Stimulated activated CD8-positive, alpha-beta memory T cell treated with anti-CD3 and anti-CD28 coated beads, Interleukin-2, amount 100 ng/mL, for 48 hours (primary cell): ENCODE measurements around the gene BCR.

Experiments used
- DNase-seq, 2 donors: peaks; one replicate each; pipeline ENCODE4 v3.0.0-alpha.2; 2020; ENCODE audit warnings: low read depth in 2 of 2

Gene BCR

DNA sequence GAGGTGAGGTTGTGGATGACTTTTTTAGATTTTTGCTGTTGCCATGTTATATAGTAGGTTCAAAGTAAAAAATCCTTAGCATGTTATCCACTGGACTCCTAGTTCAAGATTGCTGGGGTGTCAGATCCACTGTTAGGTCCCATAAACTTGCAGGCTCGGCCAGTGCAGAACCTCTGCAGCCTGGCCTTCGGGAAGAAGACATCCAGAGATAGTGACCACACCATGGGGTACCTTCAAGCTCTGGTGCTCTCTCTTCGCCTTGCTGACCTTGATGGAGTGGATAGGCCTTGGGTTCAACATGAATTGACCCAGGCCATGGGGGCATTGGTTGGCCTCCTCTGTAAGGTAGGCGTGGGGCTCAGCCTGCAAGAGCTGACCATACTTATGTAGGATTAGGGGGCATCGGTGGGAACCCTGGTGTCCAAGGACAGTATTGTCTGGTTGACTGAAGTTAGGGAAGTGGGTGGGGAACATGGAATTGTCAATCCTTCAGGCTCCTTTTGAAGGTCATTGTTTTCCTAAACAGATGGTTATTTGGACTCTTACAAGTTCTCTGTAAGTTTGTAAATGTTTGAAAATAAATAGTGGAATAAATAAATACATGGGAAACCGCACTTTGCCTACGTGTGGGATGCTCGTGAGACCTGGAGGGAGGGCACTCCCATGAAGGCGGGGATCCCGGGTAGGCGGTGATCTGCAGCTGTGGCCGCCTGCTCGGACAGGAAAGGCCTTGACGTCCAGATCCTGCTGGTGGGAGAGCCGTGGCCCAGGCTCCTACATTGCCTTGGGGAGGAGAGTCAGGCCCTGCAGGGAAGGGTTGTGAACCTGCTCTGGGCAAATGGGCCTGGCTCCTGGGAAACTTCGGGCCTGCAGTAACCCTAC lies 37.1 kb downstream of the BCR start:
- no peak for DNase-seq

DNA sequence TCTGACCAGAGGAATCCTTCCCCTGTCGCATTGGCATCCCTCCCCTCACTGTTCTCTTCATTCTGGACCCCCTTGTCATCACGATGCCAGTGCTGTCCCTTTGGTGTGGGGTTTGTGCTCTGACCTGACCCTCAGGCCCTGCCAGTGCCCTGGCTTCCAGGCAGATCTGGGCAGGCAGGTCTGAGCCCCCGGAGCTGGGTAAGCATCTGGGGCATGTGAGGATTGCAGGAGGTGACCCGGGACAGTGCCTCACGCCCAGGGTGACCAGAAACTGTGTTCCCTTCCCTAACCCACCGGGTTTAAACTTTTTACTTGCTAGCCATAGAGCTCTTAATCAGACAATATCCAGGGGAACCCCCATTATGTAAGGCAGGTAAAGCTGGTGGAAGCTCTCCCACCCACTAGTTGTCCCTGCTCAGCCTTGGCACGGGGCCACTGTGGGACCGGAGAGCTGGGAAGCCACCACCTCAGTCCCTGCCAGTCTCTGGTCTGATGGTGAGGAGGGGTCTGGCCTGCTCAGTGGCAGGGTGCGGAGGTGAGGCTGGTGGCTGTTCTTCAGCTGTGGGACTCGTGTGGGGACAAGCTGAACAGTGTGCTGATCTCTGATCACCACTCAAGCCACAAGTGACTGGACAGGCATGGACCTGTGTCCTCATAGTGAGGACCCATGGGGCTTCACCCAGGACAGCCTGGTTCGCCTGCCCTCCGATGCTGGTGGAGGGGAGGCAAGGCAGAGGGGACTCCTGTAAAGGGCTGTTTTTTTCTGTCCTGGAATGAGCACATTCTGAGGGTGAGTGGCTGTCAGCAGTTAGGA lies 38.0 kb downstream of the BCR start:
- DNase-seq, result no peak

DNA sequence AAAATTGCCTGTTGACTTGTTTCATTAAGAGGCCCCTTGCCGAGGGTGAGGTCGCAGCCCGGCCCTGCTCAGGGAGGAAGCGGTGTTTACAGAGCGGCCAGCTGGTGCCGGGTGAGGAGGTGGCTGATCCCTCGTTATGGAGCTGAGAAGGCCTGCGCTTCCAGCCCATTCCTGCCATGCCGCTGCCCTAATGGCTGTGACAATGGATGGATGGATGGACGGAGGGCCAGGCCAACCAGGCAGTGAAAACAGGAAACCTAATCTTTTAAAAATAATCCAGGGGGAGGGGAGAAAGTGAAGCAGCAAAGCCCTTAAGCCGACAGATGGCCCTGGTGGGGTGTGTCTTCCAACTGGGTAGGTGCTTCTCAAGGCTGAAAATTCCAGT lies 38.5 kb downstream of the BCR start:
- DNase-seq, result no peak

DNA sequence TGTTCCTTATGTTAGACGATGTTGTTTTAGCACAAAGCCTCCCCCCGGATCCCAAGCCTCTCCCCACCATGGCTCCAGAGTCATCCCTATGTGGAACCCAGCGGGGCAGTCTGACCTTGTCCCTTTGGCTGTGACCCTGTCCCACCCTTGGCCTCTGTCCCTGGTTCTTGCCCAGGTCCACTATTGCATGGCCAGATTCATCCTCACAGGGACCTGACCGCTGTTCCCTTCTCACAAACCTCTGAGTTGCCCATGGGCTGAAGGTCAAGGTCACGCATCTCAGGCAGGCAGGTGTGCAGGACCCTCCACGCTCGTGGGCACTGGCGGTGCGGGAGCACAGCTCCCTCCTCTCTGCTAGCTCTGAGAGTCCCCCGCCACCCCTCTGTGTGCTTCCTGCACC lies 39.0 kb downstream of the BCR start:
- no peak for DNase-seq

DNA sequence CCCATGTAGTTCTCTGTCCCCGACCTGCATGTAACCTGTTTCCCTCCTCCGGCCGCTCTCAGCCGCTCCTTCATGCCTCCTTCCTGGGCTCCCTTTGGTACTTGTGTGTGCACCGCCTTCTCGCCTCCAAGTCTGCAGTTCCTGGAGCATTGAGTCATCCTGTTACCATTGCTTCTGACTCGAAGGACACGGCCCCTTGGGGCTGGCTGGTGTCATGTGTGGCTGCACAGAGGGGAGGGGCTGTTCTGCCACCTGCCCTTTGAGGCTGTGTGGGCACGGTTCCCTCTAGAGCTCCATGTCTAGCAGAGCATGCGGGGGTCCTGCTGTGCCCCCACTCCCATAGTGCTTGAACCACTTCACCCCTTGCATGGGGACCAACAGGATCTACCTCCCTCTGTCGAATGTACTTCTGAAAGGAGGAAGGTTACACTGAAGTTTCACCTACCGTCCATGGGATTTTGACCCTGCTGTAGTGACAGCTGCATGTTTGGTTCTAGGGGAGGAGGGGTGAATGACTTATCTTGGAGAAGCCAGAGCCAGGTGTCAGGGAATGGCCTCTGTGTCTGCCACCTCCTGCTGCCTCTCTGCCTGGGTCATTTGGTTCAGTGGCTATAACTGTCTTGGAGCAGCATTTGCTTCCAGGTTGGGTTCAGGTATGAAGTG lies 39.6 kb downstream of the BCR start:
- DNase-seq, result peak; percentile 53 to 55

DNA sequence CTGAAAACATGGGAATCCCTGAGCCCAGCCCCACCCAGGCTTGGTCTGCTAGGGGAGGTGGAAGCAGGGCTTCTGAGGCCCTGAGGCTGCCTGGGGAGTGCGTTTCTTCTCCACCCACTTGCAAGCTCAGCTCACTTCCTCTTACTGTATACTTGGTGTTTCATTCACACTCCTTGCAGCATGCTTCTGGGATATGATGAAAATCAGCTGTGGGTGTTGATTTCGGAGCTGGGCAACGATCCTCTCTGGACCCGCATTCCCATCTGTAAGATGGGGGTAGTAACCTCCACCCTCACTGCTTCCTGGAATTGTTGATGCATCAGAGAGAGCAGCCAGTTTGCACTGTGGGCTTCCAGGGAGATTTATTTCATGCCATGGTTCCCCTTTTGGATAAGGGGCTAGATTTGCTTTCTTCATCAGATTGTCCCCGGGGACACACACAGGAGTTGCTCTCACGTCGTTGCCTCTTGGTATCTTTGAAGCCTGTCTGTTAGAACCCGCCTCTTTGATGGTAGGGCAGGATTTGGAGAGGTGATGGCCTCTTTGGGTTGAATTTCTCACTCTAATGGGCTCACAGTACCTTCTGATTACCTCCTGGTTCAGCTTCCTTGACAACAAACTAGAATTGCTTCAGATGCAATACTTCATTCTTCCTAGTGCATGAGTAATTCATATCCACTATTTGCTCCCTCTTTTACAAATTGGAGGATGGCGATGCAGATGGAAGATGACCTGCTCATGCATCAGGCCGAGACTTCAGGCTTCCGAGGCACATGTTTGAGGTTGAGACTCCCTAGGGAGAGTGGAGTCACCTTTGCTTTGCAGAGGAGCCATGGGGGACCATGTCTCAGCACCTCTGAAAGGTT lies 40.4 kb downstream of the BCR start:
- no peak for DNase-seq

DNA sequence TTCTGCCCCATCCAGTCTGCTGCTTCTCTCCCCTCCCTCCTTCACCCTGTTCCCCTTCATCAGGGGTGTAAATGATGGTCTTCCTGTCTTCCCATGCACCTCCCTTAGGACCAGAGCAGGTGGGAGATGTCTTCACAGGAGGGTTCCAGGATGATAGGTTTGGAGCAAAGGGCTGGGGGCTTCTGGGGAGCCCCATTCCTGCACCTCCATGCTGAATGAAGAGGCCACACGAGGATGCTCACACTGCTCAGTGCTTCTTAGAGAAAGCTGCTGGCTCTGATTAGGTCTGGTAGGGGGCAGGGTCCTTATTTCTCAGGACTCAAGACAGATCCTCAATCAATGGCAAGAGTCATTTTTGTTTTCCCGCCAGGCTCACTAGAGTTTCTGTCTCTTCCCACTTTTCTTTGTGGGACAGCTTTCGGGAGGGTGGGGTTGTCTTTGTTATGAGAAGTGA lies 41.1 kb downstream of the BCR start:
- DNase-seq, result no peak

DNA sequence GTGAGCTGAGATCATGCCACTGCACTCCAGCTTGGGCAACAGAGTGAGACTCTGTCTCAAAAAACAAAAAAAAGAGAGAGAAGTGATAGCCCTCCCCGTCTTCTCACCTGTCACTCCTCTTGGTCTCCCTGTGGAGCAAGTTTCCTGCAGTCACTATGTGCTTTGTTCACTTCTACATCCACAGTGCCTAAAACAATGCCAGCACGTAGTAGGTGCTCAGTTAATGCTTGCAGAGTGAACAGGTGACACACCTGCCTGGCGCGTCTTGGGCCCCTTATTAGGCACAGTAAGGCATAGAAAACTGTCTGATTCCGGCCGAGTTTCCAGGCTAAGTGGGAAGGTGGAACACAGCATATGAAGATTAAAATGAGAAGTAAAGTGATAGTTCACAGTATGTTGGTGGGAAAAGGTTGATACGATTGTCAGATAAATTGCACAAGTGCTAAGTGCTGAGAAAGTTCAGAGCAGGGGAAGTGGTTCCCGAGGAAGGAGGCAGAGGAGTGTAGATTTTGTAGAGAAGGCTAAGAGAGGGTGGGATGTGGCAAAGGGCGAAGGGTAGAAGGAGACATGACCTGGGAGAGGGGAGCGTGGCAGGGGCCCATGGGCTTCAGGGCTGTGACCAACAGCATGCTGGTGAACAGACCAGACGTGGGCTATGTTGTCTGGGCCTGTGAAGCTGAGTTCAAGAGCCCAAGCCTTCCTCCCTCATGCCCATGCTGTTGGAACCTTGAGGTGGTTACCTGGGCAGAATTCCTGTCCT lies 41.9 kb downstream of the BCR start:
- DNase-seq, result no peak

DNA sequence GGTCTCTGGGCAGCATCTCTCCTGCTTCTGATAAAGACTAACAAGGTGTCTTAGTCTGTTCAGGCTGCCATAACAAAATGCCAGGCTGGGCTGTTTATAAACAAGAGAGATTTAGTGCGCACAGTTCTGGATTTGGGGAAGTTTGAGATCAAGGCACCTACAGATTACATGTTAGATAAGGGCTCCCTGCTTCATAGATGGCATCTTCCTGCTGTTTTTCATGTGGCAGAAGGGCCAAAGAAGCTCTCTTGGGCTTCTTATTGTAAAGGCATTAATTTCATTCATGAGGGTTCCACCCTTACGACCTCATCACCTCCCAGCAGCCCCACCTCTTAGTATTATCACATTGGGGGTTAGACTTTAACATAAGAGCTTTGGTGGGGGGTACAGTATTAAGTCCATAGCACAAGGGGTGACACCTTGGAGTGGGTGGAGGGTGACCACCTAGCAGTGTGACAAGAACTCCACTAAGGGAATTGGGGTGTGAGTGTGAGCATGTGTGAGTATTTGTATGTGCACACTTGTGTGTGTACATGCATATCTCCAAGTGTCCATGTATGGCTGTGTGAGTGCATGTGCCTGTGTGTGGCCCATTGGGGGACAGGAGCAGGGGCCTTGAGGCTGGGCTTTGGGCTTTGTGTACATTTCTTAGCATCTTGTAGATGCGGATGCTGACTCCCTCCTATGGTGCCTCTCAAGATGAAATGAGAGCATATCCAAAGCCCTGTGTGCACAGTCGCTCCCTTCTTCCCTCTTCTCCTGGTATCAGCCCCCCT lies 42.7 kb downstream of the BCR start:
- no peak for DNase-seq

DNA sequence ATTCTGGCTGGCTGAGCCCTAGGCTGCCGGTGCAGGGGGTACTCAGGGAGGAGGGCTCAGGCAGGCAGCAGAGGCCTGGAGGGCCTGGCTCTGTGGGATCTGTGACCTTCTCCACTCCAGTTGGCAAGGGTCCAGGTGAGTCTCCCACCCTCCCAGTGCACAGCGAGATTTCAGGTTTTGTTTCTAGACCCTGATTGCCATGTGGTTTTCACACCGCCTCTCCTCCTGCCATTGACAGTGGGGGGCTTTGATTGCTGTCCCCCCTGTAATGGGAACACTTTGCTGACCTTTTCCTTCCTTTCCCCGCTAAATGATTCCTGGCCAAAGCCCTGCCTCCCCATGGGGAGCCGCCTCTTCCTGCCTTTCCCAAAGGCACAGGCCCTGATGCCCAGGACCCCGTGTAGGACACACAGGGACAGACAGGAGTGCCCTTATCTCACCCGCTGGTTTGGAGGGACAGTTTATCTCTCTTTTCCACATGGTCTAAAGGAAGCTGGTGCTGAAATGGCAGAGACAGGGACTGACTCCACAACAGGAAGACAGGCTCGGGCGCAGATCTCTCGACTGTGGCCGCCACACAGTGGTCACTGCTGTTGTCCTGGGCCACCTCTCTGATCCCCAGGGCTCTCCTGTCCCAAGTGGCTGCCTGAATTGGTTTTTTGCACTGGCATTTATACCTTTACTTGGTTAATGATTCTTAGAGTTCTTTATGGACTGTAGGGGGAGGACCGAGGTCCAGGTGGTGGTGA lies 43.4 kb downstream of the BCR start:
- DNase-seq, result no peak

DNA sequence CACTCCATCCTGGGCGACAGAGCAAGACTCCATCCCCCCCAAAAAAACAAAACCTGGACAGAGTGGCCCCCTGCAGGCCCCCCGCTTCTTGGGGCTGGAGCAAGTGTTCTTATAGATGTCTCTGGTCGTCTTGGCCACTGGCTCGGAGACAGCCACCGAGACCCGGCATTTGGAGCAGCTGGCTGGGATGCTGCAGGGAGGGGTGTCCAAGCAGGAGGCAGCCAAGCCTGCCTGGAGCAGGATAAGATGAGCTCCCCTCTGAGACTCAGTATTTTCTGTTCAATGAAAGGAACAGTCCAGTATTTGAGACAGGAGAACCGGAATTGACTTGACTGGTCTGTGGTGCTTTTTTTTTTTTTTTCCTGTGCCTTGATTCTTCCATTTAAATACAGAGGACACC lies 44.5 kb downstream of the BCR start:
- no peak for DNase-seq

DNA sequence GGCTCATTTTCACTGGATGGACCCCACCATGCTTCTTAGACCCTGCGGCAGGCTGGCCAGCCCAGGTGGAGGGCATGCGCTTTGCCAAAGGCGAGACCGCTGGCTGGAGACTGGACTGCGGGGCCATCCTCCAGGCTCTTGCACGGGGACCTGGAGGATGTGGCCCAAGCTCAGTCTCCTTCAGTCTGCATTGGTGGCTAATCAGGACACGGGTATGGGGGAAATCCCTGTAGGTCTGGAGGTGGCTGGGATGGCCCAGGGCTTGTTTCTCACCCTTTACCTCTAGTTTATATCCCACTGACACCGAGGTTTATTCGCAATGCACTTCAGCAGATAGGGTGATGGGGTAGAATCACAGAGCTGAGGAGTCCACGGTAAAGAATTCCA lies 45.0 kb downstream of the BCR start:
- DNase-seq, result no peak

DNA sequence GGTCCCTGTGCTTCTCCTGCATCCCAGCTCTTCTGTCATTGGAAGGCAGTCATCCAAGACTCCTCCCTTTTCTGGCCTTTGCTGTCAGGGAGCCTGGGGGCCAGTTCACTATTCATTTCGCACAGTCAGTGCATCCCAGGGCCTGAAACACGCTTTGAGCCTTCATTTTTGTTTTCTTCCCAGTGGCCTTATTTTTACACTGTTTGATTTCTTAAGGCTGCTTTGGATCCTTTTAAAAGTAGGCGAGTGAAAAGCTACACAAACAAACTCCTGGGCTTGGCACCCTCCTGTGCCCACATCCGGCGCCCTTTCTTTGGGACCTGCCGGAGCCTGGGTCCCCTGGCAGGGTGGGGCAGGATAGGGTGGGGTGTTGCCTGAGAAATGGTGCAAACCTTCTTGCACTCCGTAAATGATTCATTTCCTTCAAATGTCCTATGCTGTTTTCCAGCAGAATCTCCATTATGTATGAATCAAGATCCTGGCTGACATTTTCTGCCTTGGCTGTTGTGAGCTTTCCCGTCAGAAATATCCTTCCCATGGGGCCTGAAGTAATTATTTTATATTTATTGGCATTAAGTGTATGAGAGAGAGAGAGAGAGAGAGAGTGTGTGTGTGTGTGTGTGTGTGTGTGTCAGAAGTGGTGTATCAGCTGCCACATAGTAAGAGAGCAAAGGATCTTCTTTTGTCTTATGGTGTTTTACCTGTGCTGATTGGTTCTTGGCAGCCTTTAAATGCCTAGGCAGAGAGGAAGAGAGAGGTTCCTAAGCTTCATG lies 45.6 kb downstream of the BCR start:
- DNase-seq, result no peak

DNA sequence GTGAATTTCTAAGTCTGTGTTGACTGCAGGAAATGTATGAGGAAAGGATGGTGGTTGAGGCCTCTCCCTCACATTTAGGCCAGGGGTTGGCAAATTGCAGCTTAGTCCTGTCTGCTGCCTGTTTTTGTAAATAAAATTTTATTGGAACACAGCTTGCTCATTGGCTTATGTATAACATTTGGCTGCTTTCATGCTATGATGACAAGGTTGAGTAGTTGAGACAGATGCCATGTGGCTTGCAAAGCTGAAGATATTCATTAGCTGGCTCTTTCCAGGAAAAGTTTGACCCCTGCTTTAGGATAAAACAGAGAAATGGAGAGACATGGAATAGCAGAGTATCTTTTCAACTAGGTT lies 46.2 kb downstream of the BCR start:
- no peak for DNase-seq

DNA sequence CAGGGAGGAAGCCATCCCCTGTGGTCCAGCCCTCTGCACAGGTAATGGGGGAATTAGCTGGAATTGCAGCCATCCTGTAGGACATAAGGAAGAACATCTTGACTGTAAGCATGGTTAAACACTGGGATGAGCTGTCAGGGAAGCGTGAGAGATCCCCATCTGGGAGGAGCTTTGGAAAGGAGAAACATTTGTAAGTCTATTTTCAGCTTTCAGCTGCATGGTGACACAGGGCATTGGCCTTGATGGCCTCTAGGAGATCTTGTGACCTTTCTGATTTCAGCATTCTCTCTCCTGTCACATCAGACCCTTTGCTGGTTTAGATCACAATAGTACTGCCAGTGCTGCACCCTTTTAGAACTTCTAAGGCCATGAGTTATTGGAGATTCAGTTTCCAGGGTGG lies 47.1 kb downstream of the BCR start:
- DNase-seq, result no peak

DNA sequence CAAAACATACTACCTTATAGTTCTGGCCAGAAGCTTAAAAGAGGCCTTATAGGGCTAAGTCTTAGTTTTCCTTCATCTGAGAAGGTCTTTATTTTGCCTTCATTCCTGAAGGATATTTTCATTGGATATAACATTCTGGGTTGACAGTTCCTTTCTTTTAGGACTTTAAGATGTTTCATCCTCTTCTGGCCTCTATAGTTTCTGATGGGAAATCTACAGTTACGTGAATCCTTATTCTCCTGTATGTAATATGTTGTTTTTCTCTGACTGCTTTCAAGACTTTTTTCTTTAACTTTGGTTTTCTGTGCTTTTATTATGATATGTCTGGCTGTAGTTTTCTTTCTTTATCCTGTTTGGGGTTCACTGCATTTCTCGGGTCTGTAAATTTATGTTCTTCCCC lies 48.2 kb downstream of the BCR start:
- DNase-seq, result no peak

DNA sequence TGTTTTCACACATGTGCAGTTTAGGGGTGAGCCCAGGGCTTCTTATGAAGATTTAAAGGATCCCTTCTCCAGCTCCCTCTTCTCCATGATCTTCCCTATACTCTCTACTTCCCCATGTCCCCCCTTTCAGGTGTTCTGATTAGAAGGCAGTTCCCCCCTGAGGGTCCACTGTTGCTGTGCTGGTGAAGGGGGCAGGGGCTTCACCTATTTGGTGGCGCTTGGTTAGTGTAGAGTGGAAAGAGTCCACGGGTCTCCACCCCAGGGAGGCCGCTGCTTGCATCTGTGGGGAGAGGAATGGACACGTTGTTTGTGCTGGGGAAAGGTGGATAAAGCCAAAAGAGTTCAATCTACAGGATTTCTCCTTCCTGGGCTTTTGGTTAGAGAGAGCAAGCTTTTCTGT lies 49.3 kb downstream of the BCR start:
- no peak for DNase-seq

DNA sequence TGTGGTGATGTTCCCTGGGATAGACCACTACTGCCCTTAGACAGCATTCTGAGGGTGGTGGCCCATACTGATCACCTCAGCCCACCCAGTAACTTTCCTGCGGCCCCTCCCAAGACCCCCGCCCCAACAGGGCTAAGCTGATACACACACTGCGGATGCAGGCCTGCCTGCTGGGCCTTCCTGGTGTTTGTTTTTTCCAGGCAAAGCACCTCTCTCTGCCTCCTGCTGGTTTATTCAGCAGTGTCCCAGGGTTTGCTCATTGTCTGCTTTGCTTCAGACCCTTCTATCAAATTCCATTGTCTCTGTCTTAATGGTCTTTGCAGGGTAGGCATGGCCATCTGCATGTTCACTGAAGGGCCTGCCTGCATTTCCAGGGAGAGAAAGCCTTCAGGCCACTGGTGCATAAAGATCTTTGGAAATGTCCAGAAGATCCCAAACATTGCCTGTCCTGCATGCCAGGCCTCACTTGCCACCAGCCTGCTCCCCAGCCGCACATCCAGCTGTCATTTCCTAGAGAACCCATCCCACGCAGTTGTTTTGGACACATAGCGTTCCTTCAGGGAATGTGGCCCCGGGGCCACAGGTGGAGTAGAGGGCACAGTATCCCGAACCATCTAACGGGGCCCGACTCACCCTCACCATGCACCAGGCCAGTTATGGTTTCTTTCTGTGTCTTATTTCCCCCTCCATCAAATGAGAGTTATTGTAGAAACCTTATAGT lies 50.2 kb downstream of the BCR start:
- no peak for DNase-seq
